Karpas-422 (cell line): ENCODE data around the gene WDR46. TPM values are rescaled to one million over a fixed set of nuclear protein-coding genes. Genes with fewer than 3 reads are reported as not detected.
"Not testable (repeated sequence)": the region's sequence is repeated elsewhere in the genome, so short reads cannot be mapped to it uniquely, and the experiment has no call there.

Experiments
- DNase-seq: peaks from one replicate; pipeline ENCODE4 v3.0.0-alpha.2; 2015
- H2AFZ ChIP-seq: fragments of 200-600 bp; sonication (generic); 2 replicates; pipeline ENCODE4 v1.6.1; 2014; ENCODE audit warnings: antibody characterized with exemption, low read length, mixed read lengths
- H3K27ac ChIP-seq: fragments of 200-600 bp; sonication (generic); 2 replicates; pipeline ENCODE4 v1.5.1; 2014; ENCODE audit warnings: mild to moderate bottlenecking, low read length, moderate library complexity
- H3K27me3 ChIP-seq: fragments of 200-600 bp; sonication (generic); 2 replicates; pipeline ENCODE4 v1.6.1; 2014; ENCODE audit warnings: low read length, mixed read lengths
- H3K36me3 ChIP-seq: fragments of 200-600 bp; sonication (generic); 2 replicates; pipeline ENCODE4 v1.6.1; 2014; ENCODE audit warnings: low read length, mixed read lengths; ENCODE audit not compliant: insufficient read depth
- H3K4me1 ChIP-seq: fragments of 200-600 bp; sonication (generic); 2 replicates; pipeline ENCODE4 v1.6.1; 2014; ENCODE audit warnings: mild to moderate bottlenecking, low read length, mixed read lengths
- H3K4me2 ChIP-seq: fragments of 200-600 bp; sonication (generic); 2 replicates; pipeline ENCODE4 v1.6.1; 2014; ENCODE audit warnings: low read length, low read depth, mild to moderate bottlenecking; ENCODE audit not compliant: poor library complexity, severe bottlenecking
- H3K4me3 ChIP-seq: fragments of 200-600 bp; sonication (generic); 2 replicates; pipeline ENCODE4 v1.5.1; 2014; ENCODE audit warnings: mild to moderate bottlenecking, antibody characterized with exemption, low read length, mixed read lengths
- H3K79me2 ChIP-seq: fragments of 200-600 bp; sonication (generic); 2 replicates; pipeline ENCODE4 v1.6.1; 2014; ENCODE audit warnings: mild to moderate bottlenecking, low read length, mixed read lengths
- H3K9ac ChIP-seq: fragments of 200-600 bp; sonication (generic); 2 replicates; pipeline ENCODE4 v1.6.0; 2014; ENCODE audit warnings: low read length
- H3K9me2 ChIP-seq: fragments of 200-600 bp; sonication (generic), shearing (Covaris generic); replicated peaks from 2 replicates; pipeline ENCODE4 v1.6.0; 2014; ENCODE audit warnings: mild to moderate bottlenecking, low read length, moderate library complexity; ENCODE audit not compliant: insufficient read depth
- H3K9me3 ChIP-seq: fragments of 300-700, 200-600 bp; sonication (generic); 2 replicates; pipeline ENCODE4 v1.6.1; 2014; ENCODE audit warnings: low read length, mixed read lengths
- H4K20me1 ChIP-seq: fragments of 200-600 bp; sonication (generic); 2 replicates; pipeline ENCODE4 v1.6.1; 2014; ENCODE audit warnings: mild to moderate bottlenecking, antibody characterized with exemption, low read length, low read depth; ENCODE audit not compliant: insufficient read depth
- total RNA-seq: library from RNA; depleted of rRNA; stranded (reverse); fragments of >200 nt; shearing (Covaris generic); gene quantifications from 2 replicates; pipeline ENCODE4 v1.2.3, GENCODE V29; 2014; ENCODE audit warnings: low replicate concordance

Gene WDR46
- total RNA-seq, 1 experiment from 2014 or later: 59.6 TPM

DNA sequence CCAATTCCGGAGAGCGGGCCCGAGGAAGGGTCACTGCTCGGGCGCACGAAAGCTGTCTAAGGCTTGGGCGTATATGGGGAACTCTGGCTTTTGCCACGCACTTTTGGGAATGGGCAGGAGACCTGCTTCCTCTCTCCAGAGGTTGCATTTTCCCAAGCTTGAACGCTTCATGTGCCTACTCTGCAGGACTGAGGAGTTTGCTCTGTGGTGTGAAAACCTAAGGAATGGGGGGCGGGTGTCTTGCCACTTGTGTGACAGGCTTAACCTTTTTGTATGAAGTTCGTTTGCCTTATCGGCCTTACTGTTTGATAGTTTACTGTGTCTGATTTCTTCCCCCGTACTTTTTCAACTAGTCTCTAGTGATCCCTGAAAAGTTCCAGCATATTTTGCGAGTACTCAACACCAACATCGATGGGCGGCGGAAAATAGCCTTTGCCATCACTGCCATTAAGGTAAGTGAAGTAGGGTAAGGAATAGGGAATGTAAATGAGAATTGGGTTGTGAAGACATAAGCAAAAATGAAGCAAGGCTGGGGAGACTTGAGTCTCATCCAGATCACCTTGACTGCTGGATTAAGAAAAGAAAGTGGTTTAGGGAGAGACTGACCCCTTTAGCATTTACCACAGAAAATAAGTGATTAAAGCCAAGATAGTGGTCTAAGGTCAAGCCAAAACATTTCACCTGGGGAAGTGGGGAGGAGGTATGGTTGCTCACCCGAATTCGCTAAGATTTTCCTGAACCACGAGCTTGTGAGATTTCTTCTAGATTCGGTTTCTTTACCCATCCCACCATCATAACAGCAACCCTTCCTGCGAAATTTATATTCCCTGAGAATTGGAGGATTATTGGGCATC, 16.5 kb downstream of the WDR46 start:
- peak overlapping the region; percentile 83 for H3K27ac ChIP-seq
- H3K9ac ChIP-seq: peak overlapping the region; percentile 91
- peaks cover 40% of the 10 kb centered on the region for H4K20me1 ChIP-seq
- peaks cover 61% of the 10 kb centered on the region for H3K4me1 ChIP-seq
- peak overlapping the region; percentile 90 for H3K4me2 ChIP-seq
- no peak overlapping the region for H2AFZ ChIP-seq
- H3K27me3 ChIP-seq: no peaks in the 10 kb centered on the region
- H3K9me3 ChIP-seq: no peaks in the 10 kb centered on the region
- peak overlapping the region; percentile 80 for H3K4me3 ChIP-seq
- DNase-seq: peak; percentile 55
- peaks cover 52% of the 10 kb centered on the region for H3K79me2 ChIP-seq
- no peaks in the 10 kb centered on the region for H3K9me2 ChIP-seq
- peaks cover 44% of the 10 kb centered on the region for H3K36me3 ChIP-seq

GRCh38 chr6:33271468-33272274, 17.4 kb downstream of the WDR46 start, which contains the start of the genes RPS18 and VPS52:
Gene RPS18, plus strand, starts transcription at chr6:33272075. Its CDS starts 45 bp downstream, at chr6:33272120.
Gene VPS52, minus strand, starts transcription at chr6:33271876. Its CDS starts 201 bp downstream, at chr6:33271675.
- H3K36me3 ChIP-seq: peaks cover 47% of the 10 kb centered on the region
- H3K4me3 ChIP-seq: peak within 1 kb of the TSS; percentile 80

DNA sequence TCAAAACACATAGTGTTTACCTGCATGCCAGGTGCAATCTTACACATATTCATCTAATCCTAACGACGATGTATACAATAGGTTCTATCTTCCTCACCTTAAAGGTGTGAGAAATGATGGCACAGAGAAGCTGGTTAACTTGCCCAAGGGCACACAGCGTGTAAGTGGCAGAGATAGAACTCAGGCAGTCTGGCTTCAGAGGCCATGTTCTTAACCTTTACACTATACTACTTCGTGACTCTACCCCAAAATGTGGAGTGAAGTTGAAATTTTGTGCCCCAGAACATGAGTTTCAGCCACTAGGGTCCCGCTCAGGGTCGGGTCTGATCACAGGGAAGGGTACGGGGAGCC, 17.9 kb downstream of the WDR46 start:
- H3K27me3 ChIP-seq: no peaks in the 10 kb centered on the region
- H3K79me2 ChIP-seq: peaks cover 52% of the 10 kb centered on the region
- no peaks in the 10 kb centered on the region for H3K9me2 ChIP-seq
- peaks cover 47% of the 10 kb centered on the region for H3K4me1 ChIP-seq
- H2AFZ ChIP-seq: peak overlapping the region; percentile 91; the same call in 1 of the 2 replicates
- DNase-seq: no peak
- peak overlapping the region; percentile 80 for H3K4me3 ChIP-seq
- peak overlapping the region; percentile 90 for H3K9ac ChIP-seq
- H3K36me3 ChIP-seq: peaks cover 47% of the 10 kb centered on the region
- peak overlapping the region; percentile 83 for H3K27ac ChIP-seq
- peak overlapping the region; percentile 83 for H3K4me2 ChIP-seq
- peaks cover 36% of the 10 kb centered on the region for H4K20me1 ChIP-seq
- H3K9me3 ChIP-seq: no peaks in the 10 kb centered on the region

More at GRCh38 chr6:33271468-33272274, 17.4 kb downstream of the WDR46 start, which contains the start of the genes RPS18 and VPS52:
- H3K4me1 ChIP-seq: peaks cover 53% of the 10 kb centered on the region
- H2AFZ ChIP-seq: peak within 1 kb of the TSS; percentile 91; the same call in 1 of the 2 replicates
- peak; percentile 99 for DNase-seq
- H3K4me2 ChIP-seq: peak within 1 kb of the TSS; percentile 90
- peaks cover 52% of the 10 kb centered on the region for H3K79me2 ChIP-seq
- H3K27ac ChIP-seq: peak within 1 kb of the TSS; percentile 83
- peak within 1 kb of the TSS; percentile 91 for H3K9ac ChIP-seq
- H4K20me1 ChIP-seq: peaks cover 40% of the 10 kb centered on the region
- H3K27me3 ChIP-seq: no peaks in the 10 kb centered on the region
- no peaks in the 10 kb centered on the region for H3K9me3 ChIP-seq
- no peaks in the 10 kb centered on the region for H3K9me2 ChIP-seq

- Histone ChIP-seq H3K36me3 (peaks cover 16% of the 10 kb centered on the region), H2AFZ (no peak overlapping the region), H3K4me3 (no peak overlapping the region), H3K9me3 (no peaks in the 10 kb centered on the region), H3K27me3 (no peaks in the 10 kb centered on the region), H4K20me1 (no peaks in the 10 kb centered on the region), H3K9me2 (no peaks in the 10 kb centered on the region), H3K27ac (no peak overlapping the region), H3K79me2 (no peaks in the 10 kb centered on the region; the same call in 1 of the 2 replicates), H3K4me1 (no peaks in the 10 kb centered on the region), H3K4me2 (no peak overlapping the region), H3K9ac (no peak overlapping the region)
- no peak for DNase-seq
Observed at GRCh38 chr6:33264015-33264414, 25.0 kb downstream of the WDR46 start.

DNA sequence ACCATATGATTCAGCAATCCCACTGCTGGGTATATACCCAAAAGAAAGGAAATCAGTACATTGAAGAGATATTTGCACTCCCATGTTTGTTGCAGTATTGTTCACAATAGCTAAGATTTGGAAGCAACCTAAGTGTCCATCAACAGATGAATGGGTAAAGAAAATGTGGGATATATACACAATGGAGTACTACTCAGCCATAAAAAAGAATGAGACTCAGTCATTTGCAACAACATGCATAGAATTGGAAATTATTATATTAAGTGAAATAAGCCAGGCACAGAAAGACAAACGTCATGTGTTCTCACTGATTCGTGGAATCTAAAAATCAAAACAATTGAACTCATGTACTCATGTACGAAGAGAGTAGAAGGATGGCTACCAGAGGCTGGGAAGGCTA, 26.5 kb downstream of the WDR46 start:
- H3K27ac ChIP-seq, H3K9me2 ChIP-seq, H3K27me3 ChIP-seq, H3K4me3 ChIP-seq, DNase-seq, H3K9me3 ChIP-seq, H3K4me1 ChIP-seq, H3K4me2 ChIP-seq, H2AFZ ChIP-seq, H4K20me1 ChIP-seq, H3K9ac ChIP-seq, H3K79me2 ChIP-seq: not testable (repeated sequence)
- H3K36me3 ChIP-seq: peaks cover 10% of the 10 kb centered on the region

DNA sequence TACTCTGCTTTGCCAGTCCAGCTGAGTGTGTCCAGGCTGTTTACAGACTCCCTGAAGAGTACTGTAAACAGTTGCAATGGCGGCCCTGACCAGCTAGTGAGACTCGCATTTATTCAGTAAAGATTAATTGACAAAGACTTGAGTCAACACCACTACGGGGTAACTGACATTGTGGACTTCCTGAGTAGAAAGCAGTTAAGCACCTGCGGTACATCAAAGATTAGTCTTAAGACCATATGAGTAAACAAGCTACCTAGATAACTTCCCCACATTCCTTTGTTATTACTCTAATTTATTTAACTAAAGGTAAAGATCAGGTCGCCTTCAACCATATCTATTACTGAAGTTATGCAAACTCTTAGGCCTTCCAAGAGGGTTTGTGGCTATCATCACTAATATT, 30.0 kb downstream of the WDR46 start:
- no peak for DNase-seq
- Histone ChIP-seq H3K79me2 (no peaks in the 10 kb centered on the region), H2AFZ (no peak overlapping the region), H3K9me2 (no peaks in the 10 kb centered on the region), H3K4me2 (no peak overlapping the region), H4K20me1 (no peaks in the 10 kb centered on the region), H3K27ac (no peak overlapping the region), H3K9ac (no peak overlapping the region), H3K36me3 (peaks cover 8% of the 10 kb centered on the region), H3K27me3 (no peaks in the 10 kb centered on the region), H3K4me1 (no peaks in the 10 kb centered on the region), H3K4me3 (no peak overlapping the region), H3K9me3 (no peaks in the 10 kb centered on the region)

- Histone ChIP-seq H4K20me1 (no peaks in the 10 kb centered on the region), H3K9me3 (no peaks in the 10 kb centered on the region), H2AFZ (no peak overlapping the region), H3K4me3 (no peak overlapping the region), H3K9me2 (no peaks in the 10 kb centered on the region), H3K36me3 (peaks cover 7% of the 10 kb centered on the region; the same call in 1 of the 2 replicates), H3K27ac (no peak overlapping the region), H3K79me2 (peaks cover 16% of the 10 kb centered on the region), H3K9ac (no peak overlapping the region), H3K4me1 (peaks cover 12% of the 10 kb centered on the region), H3K27me3 (no peaks in the 10 kb centered on the region), H3K4me2 (no peak overlapping the region)
- no peak for DNase-seq
Observed at GRCh38 chr6:33254591-33254990, 34.4 kb downstream of the WDR46 start.

DNA sequence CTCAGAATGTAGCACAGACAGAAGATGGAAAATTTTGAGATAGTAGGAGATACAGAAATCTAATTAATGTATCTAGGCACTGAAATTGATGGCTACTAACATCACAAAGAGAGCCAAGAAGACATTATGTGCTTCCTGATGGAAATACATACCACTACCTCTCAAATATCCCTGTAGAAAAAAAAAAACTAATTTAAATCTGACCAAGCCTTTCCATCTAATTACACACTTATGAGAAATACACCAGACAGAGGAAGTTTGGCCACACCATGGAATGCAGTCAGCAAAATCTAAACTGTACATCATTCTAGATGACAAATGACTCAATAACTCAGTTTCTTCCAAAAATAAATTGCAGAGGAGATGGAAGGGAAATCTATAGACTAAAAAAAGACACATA, 36.3 kb downstream of the WDR46 start:
- H3K4me2 ChIP-seq: no peak overlapping the region
- H3K4me1 ChIP-seq: peaks cover 23% of the 10 kb centered on the region
- no peaks in the 10 kb centered on the region for H3K9me2 ChIP-seq
- no peak overlapping the region for H2AFZ ChIP-seq
- no peak overlapping the region for H3K4me3 ChIP-seq
- peaks cover 17% of the 10 kb centered on the region for H3K79me2 ChIP-seq
- no peak overlapping the region for H3K9ac ChIP-seq
- no peaks in the 10 kb centered on the region for H4K20me1 ChIP-seq
- H3K9me3 ChIP-seq: no peaks in the 10 kb centered on the region
- no peaks in the 10 kb centered on the region for H3K27me3 ChIP-seq
- H3K36me3 ChIP-seq: peaks cover 7% of the 10 kb centered on the region; the same call in 1 of the 2 replicates
- H3K27ac ChIP-seq: no peak overlapping the region
- DNase-seq: no peak
